A549 treated with Hydrocortisone at 1 μM for 4 hours (cell line): ENCODE data around the gene MEGF6. TPM values are rescaled to one million over a fixed set of nuclear protein-coding genes. Genes with fewer than 3 reads are reported as not detected.

Experiments used
- total RNA-seq: library from RNA; stranded (reverse); fragments of 200-300 nt; extraction: Qiagen RNA extraction; gene quantifications from 5 replicates; pipeline ENCODE4 v1.2.3, GENCODE V29; 2022

MEGF6 gene
- total RNA-seq = 6.7 to 11.2 TPM (median 8.8 TPM) in 5 replicates

DNA sequence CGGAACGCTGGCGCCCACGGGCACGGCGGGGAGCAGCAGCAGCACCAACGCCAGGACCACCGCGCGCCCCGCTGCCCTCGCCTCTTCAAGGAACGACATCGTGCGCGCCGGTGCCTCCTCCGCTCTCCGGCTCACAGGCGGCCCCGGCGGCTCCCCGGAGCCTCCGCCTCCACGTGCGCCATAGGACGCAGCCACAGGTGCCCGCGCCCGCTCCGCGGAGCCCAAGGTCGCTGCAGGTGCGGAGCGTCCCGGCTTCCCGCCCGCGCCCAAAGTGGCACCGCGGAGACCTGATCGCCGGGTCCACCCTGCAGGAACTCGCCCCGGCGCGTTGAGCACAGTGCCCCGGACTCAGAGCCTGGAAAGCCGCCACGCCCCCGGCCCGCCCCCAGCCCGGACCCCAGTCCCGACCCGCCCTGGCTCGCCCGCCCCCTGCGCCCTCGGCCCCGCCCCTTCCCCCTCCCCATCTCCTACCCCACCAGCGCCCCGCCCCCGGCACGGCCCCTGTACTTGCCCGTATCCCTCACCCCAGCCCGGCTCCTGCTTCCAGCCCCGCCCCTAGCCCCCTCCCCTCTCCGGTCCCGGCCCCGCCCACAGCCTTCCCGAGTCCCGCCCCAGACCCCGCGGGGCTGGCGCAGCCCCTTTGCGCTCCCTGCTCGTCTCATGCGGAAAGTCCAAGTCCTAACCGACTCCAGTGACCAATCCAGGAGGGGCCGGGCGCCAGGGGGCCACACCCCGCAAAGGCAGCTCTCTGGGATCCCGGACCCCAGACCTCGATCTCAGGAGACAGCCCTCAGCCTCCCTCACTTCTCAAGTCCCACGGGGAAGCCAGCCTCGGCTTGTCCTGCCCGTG is at the start of gene MEGF6:
Gene MEGF6, minus strand, starts transcription at position 339 of the 850 bp plus-strand sequence. Its CDS starts 240 bp downstream, at position 99.

DNA sequence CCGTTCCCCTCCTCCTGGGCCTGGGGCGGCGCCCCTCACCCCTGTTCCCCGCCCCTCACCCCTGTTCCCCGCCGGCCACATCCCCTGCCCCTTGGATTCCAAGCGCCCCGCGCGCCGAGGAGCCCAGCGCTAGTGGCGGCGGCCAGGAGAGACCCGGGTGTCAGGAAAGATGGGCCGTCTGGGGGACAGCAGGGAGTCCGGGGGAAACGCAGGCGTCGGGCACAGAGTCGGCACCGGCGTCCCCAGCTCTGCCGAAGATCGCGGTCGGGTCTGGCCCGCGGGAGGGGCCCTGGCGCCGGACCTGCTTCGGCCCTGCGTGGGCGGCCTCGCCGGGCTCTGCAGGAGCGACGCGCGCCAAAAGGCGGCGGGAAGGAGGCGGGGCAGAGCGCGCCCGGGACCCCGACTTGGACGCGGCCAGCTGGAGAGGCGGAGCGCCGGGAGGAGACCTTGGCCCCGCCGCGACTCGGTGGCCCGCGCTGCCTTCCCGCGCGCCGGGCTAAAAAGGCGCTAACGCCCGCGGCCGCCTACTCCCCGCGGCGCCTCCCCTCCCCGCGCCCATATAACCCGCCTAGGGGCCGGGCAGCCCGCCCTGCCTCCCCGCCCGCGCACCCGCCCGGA is 40.7 kb upstream of the MEGF6 start, which contains the start of gene TP73:
Gene TP73, plus strand, starts transcription at position 587 of the 618 bp plus-strand sequence. CDS start 29,850 bp downstream, outside the sequence.

GRCh38 chr1:3649342-3650247 is 38.3 kb upstream of the MEGF6 start, which contains the start of gene WRAP73:
TSS of gene WRAP73 (minus strand) at chr1:3650103. CDS start at chr1:3649999, 104 bp downstream.

DNA sequence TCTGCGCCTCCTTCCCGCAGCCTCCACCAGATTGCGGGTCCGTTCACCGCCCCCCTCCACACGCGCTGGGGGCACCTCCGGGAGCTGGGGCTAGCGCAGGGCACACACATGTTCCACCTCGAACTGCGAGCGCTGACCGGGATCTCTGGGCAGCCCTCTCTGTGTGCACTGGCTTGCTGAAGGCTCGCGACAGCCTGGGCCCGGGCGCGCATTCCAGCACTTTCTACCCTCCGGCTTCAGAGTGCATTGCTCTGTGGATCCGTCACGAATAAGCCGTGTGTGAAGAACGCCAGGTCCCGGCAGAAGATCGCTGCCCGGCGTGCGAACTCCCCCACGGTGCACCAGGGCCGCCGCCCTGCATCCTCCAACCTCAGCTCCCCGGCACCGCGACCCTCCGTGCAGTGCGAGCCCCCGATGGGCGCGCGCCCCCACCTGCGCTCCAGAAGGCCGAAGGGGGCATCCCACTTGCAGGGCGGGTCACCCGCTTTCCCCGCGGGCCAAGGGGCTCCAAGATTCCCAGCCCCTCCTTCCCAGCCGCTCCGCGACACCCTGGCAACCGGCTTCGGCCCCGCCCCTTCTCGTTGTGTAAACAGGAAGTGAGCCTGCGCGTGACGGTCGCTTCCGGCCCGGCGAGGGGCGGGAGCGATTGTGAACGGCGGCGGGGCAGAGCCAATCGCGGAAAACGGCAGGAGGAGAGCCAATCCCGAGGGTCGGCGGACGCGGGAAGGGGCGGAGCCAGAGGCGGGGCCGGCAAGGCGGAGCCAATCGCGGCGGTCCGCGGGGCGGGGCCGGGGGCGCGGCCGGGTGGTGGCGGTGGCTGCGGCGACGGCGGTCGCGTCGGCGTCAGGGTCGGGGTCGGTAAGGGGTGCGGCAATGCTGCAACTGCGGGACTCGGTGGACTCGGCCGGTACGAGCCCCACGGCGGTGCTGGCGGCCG is 13.2 kb upstream of the MEGF6 start, which contains the start of gene TPRG1L:
Gene TPRG1L, plus strand, starts transcription at position 816 of the 937 bp plus-strand sequence. Its CDS starts 58 bp downstream, at position 874.

DNA sequence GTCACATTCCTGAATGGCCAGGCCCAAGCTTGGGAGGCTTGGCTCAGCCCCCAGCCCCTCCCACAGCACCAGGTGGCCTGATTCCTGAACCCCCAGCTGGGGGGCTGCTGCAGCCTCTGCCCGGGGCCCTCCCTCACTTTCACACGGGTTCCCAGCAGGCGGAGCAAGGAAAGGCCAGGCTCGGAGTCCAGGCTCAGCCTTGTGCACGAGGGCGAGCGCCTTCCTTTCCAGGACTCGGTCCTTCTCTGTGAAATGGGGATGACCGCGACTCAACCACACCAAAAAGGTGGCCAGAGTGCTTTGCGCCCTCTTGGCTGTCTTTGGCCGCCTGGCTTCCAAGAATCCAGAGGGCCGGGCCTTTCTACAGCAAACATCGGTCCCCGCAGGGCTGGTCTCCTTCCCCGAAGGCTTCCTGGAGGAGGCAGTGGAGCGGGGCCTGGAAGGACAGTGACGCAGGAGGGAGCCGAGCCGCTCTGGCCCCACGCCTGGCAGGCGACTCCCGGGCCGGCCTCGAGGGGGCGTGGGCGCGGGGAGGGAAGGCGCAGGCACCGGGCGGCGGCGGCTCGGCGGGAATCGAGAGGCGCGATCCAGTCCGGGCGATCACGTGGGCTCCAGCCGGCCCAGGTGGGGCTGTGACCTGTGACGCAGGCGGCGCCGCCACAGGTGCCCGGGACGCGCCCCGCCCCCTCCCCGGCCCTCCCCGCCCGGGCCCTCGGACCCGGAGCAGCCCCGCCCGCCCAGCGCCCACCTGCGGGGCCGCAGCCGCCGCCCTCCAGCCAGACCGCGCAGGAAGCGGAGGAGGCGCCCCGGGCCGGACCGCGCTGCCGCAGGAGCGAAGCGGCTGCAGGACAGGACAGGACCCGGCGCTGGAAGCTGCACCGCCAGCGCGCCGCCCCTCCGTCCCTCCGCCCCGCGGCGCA is 157.2 kb downstream of the MEGF6 start, which contains the start of gene ARHGEF16:
Gene ARHGEF16, plus strand, starts transcription at position 775 of the 920 bp plus-strand sequence. CDS start 8,420 bp downstream, outside the sequence.

Other genes starting within 250 kb of the MEGF6 start
- 4.5 to 5.4 TPM (median 5.1 TPM) in 5 replicates for gene ARHGEF16, start 156.8 kb downstream of the MEGF6 start, total RNA-seq
- 27.6 to 30.3 TPM (median 29.1 TPM) in 5 replicates for gene TPRG1L, start 13.5 kb upstream of the MEGF6 start, total RNA-seq
- 16.2 to 19.9 TPM (median 17.4 TPM) in 5 replicates for gene WRAP73, start 38.6 kb upstream of the MEGF6 start, total RNA-seq
- 0.61 to 0.81 TPM (median 0.64 TPM) in 5 replicates for gene TP73, start 41.0 kb upstream of the MEGF6 start, total RNA-seq
- gene CCDC27, start 140.9 kb upstream of the MEGF6 start, total RNA-seq = not detected in 5 replicates
- 0.41 to 1.5 TPM (median 0.71 TPM) in 5 replicates for gene SMIM1, start 161.2 kb upstream of the MEGF6 start, total RNA-seq
- gene LRRC47, start 185.0 kb upstream of the MEGF6 start, total RNA-seq = 29.9 to 34.0 TPM (median 33.3 TPM) in 5 replicates
- gene CEP104, start 245.7 kb upstream of the MEGF6 start, total RNA-seq = 16.7 to 17.9 TPM (median 17.8 TPM) in 5 replicates
- 3.1 to 4.1 TPM (median 3.5 TPM) in 5 replicates for gene DFFB, start 246.0 kb upstream of the MEGF6 start, total RNA-seq